HG03095 (cell line): Measurements from ENCODE around the gene MRPS34.

Experiments
- ATAC-seq: cut with Tn5 transposase; IDR thresholded peaks from one replicate; pipeline ENCODE4 v1.9.1; 2021; ENCODE audit warnings: moderate library complexity; ENCODE audit not compliant: unreplicated experiment

The MRPS34 gene

GRCh38 chr16:1731603-1732002 lies 41.3 kb downstream of the MRPS34 start:
- no peak for ATAC-seq

GRCh38 chr16:1731073-1731472 lies 41.9 kb downstream of the MRPS34 start:
- no peak for ATAC-seq

GRCh38 chr16:1729445-1729844 lies 43.5 kb downstream of the MRPS34 start:
- ATAC-seq, result no peak

DNA sequence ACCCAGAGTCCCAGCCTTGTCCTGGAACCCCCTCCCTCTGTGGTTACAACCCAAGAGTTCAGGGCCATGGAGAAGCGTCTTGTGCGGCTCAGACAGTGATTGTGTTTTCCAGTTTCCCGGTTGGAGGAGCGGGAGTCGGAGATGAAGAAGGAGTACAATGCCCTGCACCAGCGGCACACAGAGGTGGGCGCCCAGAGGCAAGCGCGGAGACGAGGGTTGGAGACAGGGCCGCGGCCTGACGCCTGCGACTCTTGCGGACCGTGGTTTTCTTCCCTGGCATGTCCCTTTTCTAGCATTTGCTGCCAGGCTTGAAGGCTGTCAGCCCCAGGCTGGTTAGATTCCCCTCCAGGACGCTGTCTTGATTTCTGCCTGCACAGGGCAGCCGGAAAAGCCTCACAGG lies 43.9 kb downstream of the MRPS34 start:
- no peak for ATAC-seq

DNA sequence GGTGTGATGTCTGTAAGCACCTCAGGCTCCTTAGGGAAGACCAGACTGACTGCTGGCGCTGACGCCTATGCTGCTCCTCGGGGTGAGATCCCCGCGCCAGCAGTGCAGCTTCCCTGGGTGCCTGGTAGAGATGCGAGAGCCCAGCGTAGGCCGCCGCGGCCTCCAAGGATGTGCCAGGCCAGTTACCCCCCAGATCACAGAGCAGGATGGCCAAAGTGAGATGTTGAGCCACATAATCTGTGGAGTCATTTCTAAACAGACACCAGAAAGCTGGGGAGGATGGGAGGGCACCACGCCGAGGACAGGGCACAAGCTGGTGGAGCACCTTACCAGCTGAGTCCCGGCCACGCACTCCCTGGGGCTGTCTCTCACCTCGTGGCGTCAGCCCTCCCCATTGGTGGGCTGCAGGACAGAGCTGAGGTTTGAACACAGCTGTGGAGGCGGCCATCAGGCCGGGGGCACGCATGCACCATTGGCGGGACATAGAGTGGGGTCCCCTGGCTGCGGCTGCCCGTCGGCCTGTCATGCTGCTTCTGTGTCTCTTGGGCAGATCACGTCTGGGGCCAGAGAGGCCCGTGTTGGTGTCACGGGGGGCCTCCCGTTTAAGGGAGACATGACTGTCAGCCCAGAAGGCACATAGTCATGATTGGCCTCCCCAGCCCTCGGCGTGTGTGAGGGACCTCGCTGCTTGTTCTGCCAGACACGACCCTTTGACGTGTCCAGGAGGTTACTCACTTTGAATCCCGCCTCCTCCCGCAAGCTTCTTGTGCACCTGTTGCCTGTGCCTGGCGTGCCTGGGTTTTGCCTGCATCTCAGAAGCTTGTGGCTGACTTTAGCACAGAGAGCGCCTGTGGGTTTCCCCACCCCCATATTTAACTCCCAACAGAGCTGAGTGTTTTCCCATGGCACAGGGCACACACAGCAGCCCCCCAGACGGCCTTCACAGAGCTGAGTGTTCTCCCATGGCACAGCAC lies 45.0 kb downstream of the MRPS34 start:
- no peak for ATAC-seq

- no peak for ATAC-seq
Measured at GRCh38 chr16:1726661-1727502, 46.1 kb downstream of the MRPS34 start.

- ATAC-seq, result no peak
Measured at GRCh38 chr16:1724491-1724890, 48.4 kb downstream of the MRPS34 start.

GRCh38 chr16:1723450-1724147 lies 49.3 kb downstream of the MRPS34 start:
- ATAC-seq, result no peak
